ENCODE measurements around the gene STK32C.
"Not testable (repeated sequence)": the region's sequence is repeated elsewhere in the genome, so short reads cannot be mapped to it uniquely, and the experiment has no call there.

The STK32C gene

DNA sequence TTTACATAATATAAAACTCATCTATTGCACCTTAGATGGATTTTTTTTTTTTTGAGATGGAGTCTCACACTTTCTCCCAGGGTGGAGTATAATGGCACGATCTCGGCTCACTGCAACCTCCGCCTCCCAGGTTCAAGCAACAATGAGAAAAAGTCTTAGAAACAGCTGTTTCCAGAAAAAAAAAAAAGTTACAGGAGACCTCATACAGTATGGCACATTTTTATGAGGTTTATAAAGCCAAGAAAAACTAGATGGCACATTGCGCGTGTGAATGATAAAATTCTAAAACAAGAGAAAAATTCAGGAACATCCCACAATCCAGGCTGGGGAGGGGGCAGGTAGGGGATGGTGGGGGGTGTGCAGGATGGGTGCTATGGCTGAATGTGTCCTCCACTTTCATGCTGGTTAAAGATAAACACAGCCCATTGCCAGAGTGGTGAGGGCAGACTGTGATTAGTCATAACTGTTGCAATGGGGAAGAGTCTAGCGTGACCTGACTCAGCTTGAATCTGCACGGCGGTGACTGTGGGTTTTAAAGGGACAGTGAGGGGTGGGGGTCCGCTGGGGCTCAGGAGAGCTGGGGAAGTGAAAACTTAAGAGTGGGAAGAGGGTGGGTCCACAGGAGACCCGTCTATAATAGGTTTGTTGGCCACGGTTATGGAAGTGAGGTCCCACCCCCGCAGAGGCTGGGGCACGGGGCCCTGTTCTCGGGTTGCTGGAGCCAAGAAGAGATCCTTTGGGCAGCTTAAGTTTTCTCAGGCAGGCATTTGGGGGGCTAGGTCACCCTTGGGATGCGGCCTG is 12.3 kb upstream of the STK32C start:
- TF ChIP-seq, protein P1, sequence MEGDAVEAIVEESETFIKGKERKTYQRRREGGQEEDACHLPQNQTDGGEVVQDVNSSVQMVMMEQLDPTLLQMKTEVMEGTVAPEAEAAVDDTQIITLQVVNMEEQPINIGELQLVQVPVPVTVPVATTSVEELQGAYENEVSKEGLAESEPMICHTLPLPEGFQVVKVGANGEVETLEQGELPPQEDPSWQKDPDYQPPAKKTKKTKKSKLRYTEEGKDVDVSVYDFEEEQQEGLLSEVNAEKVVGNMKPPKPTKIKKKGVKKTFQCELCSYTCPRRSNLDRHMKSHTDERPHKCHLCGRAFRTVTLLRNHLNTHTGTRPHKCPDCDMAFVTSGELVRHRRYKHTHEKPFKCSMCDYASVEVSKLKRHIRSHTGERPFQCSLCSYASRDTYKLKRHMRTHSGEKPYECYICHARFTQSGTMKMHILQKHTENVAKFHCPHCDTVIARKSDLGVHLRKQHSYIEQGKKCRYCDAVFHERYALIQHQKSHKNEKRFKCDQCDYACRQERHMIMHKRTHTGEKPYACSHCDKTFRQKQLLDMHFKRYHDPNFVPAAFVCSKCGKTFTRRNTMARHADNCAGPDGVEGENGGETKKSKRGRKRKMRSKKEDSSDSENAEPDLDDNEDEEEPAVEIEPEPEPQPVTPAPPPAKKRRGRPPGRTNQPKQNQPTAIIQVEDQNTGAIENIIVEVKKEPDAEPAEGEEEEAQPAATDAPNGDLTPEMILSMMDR (conservative IDR thresholded peaks at IDR 0.05; ENCODE audit: low read depth, low read length) = no peak
- no peak for DNase-seq (ENCODE audit: low read depth)
- no peak overlapping the region for H3K4me3 ChIP-seq (ENCODE audit: low read length)

GRCh38 chr10:132317477-132317876 is 9.7 kb upstream of the STK32C start:
- DNase-seq (ENCODE audit: low read depth); H3K4me3 ChIP-seq (ENCODE audit: low read length): not testable (repeated sequence)

GRCh38 chr10:132316133-132316532 is 8.4 kb upstream of the STK32C start:
- TF ChIP-seq, protein P1 (conservative IDR thresholded peaks at IDR 0.05; ENCODE audit: low read depth, low read length) = no peak
- H3K4me3 ChIP-seq (ENCODE audit: low read length) = no peak overlapping the region
- DNase-seq (ENCODE audit: low read depth) = no peak

DNA sequence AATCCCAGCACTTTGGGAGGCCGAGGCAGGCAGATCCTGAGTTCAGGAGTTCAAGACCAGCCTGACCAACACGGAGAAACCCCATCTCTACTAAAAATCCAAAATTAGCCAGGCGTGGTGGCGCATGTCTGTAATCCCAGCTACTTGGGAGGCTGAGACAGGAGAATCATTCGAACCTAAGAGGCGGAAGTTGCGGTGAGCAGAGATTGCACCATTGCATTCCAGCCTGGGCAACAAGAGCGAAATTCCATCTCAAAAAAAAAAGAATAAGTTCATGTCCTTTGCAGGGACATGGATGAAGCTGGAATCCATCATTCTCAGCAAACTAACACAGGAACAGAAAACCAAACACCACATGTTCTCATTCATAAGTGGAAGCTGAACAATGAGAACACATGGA is 7.1 kb upstream of the STK32C start:
- not testable (repeated sequence) for H3K4me3 ChIP-seq (ENCODE audit: low read length); DNase-seq (ENCODE audit: low read depth)

DNA sequence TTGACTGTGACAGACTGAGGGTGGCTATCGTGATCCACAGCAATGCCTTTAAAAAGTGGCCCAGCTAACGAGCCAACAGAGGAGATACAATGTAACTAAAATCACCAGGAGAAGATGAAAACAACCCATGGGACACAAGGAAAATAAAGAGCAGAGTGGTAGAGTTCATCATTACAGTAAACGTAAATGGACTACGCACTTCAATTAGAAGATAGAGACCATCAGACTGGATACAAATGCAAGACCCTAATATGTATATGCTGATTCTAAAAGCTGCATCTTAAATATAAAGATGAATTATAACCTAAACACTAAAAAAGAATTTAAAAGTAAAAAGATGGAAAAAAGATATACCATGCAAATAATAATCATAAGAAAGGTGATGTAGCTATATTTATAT is 6.6 kb upstream of the STK32C start:
- no peak overlapping the region for H3K4me3 ChIP-seq (ENCODE audit: low read length)
- DNase-seq (ENCODE audit: low read depth) = no peak
- TF ChIP-seq, protein P1 (conservative IDR thresholded peaks at IDR 0.05; ENCODE audit: low read depth, low read length) = no peak

- TF ChIP-seq, protein P1 (conservative IDR thresholded peaks at IDR 0.05; ENCODE audit: low read depth, low read length) = no peak
- no peak for DNase-seq (ENCODE audit: low read depth)
- no peak overlapping the region for H3K4me3 ChIP-seq (ENCODE audit: low read length)
Measured at GRCh38 chr10:132313865-132314264, 6.1 kb upstream of the STK32C start.

- H3K4me3 ChIP-seq (ENCODE audit: low read length) = no peak overlapping the region
- DNase-seq (ENCODE audit: low read depth) = no peak
- TF ChIP-seq, protein P1 (conservative IDR thresholded peaks at IDR 0.05; ENCODE audit: low read depth, low read length) = no peak
Measured at GRCh38 chr10:132313305-132313704, 5.6 kb upstream of the STK32C start.

DNA sequence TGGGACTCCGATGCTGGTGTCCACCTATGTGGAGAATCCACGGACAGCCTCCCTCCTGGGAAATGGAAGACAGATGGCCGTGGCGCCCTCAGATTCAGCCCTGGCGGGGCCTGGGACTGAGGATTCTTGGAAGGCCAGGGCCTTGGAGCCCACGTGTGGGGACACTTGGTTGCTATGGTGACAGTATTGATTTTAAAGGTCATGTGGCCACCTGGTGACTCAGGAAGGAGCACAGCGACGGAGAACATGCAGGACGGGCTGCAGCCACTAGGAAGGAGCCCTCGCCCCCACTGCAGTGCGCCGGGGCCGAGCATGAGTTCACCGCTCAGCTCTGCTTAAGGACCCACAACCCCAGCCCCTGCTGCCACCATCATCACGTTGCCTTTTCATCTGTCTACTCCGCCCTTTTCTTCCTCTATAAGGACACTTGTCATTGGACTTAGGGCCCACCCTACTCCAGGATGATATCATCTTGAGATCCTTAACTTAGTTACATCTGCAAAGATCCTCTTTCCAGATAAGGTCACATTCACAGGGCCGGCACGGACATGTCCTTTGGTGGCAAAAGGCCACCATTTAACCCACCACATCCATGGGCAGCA is 3.7 kb upstream of the STK32C start:
- H3K4me3 ChIP-seq (ENCODE audit: low read length) = no peak overlapping the region
- DNase-seq (ENCODE audit: low read depth) = no peak
- TF ChIP-seq, protein P1 (conservative IDR thresholded peaks at IDR 0.05; ENCODE audit: low read depth, low read length) = no peak

All from retinal pigment epithelial cell (primary cell).